ENCODE results near the gene CPS1.

The CPS1 gene

DNA sequence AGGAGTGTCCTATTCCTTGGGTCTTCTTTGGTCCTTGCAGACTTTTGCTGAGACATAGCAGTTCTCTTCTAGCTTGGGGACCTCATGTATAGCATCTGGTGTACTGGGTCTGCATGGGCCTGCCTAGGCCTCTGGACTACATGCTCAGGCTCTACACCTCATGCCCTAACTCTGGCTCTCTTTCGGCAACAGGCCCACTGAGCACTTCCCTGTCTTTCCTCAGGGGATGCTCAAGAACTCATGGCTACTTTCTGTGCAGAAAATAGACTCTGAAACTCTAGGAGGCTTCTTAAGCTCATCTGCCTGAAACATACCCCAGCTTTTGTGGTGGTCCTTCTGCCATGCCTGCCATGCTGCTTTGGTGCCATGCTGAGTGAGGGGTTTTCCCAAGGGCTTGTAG lies 21.5 kb upstream of the CPS1 start:
- Histone ChIP-seq H2AFZ (ENCODE audit: low read length) (no peak overlapping the region), H3K4me3 (ENCODE audit: low read length, poor library complexity, severe bottlenecking) (no peak overlapping the region), H3K4me1 (ENCODE audit: insufficient read depth, low read length, poor library complexity, severe bottlenecking) (no peaks in the 10 kb centered on the region), H3F3A (ENCODE audit: low read depth) (no peaks in the 10 kb centered on the region), H3K36me3 (ENCODE audit: insufficient read depth, low read length) (no peaks in the 10 kb centered on the region), H3K9me2 (replicated peaks; ENCODE audit: low read depth, low read length) (no peaks in the 10 kb centered on the region), H4K20me1 (ENCODE audit: insufficient read depth, low read length, poor library complexity, severe bottlenecking) (no peaks in the 10 kb centered on the region), H3K27me3 (ENCODE audit: insufficient read depth, low read length, poor library complexity, severe bottlenecking) (no peaks in the 10 kb centered on the region), H3K4me2 (ENCODE audit: low read depth, low read length, poor library complexity, severe bottlenecking) (no peak overlapping the region), H3K79me2 (ENCODE audit: insufficient read depth, low read length) (no peaks in the 10 kb centered on the region), H3K9ac (ENCODE audit: low read depth, low read length, poor library complexity, severe bottlenecking) (no peak overlapping the region), H3K9me3 (ENCODE audit: insufficient read depth, low read depth, low read length) (no peaks in the 10 kb centered on the region)
- TF ChIP-seq EZH2phosphoT487 (IDR thresholded peaks at IDR 0.05; ENCODE audit: borderline replicate concordance), result no peak
- TF ChIP-seq, protein P1, sequence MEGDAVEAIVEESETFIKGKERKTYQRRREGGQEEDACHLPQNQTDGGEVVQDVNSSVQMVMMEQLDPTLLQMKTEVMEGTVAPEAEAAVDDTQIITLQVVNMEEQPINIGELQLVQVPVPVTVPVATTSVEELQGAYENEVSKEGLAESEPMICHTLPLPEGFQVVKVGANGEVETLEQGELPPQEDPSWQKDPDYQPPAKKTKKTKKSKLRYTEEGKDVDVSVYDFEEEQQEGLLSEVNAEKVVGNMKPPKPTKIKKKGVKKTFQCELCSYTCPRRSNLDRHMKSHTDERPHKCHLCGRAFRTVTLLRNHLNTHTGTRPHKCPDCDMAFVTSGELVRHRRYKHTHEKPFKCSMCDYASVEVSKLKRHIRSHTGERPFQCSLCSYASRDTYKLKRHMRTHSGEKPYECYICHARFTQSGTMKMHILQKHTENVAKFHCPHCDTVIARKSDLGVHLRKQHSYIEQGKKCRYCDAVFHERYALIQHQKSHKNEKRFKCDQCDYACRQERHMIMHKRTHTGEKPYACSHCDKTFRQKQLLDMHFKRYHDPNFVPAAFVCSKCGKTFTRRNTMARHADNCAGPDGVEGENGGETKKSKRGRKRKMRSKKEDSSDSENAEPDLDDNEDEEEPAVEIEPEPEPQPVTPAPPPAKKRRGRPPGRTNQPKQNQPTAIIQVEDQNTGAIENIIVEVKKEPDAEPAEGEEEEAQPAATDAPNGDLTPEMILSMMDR (conservative IDR thresholded peaks at IDR 0.05; ENCODE audit: low read length), result no peak

DNA sequence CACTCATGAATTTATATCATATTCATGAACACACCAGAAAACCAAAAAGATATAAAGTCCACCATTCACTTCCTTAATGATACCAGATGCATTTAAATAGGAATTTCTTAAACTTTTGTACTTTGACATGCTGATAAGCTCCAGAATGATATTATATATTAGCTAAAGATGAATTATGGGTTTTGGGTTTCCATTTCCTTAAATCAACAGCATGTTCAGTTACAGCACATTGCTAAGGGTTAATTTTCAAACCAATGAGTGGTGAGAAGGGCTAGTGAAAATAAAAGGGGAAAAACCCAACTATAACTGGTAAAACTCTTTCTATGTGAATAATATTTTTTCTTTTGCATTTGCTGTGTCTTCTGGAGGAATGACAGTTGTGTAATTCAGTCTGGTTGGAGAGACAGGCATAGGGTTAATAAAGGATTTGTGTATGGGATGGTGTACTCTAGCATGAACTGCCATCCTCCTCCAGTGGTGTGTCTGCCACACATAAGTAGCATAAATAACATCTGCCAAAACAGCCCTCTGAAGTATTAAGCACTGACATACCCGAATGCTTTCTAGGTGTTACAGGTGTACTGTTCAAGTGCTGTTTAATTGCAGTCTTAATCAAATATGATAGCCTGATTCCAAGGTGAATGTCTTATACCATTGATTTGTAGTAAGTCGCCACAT lies 19.3 kb upstream of the CPS1 start:
- Histone ChIP-seq H3K9me3 (ENCODE audit: insufficient read depth, low read depth, low read length) (no peaks in the 10 kb centered on the region), H3K36me3 (ENCODE audit: insufficient read depth, low read length) (no peaks in the 10 kb centered on the region), H3F3A (ENCODE audit: low read depth) (no peaks in the 10 kb centered on the region), H3K4me3 (ENCODE audit: low read length, poor library complexity, severe bottlenecking) (no peak overlapping the region), H4K20me1 (ENCODE audit: insufficient read depth, low read length, poor library complexity, severe bottlenecking) (no peaks in the 10 kb centered on the region), H3K27me3 (ENCODE audit: insufficient read depth, low read length, poor library complexity, severe bottlenecking) (no peaks in the 10 kb centered on the region), H3K4me2 (ENCODE audit: low read depth, low read length, poor library complexity, severe bottlenecking) (no peak overlapping the region), H3K79me2 (ENCODE audit: insufficient read depth, low read length) (no peaks in the 10 kb centered on the region), H3K9me2 (replicated peaks; ENCODE audit: low read depth, low read length) (no peaks in the 10 kb centered on the region), H2AFZ (ENCODE audit: low read length) (no peak overlapping the region), H3K4me1 (ENCODE audit: insufficient read depth, low read length, poor library complexity, severe bottlenecking) (no peaks in the 10 kb centered on the region), H3K9ac (ENCODE audit: low read depth, low read length, poor library complexity, severe bottlenecking) (no peak overlapping the region)
- TF ChIP-seq, protein P1 (conservative IDR thresholded peaks at IDR 0.05; ENCODE audit: low read length), result no peak
- no peak for TF ChIP-seq EZH2phosphoT487 (IDR thresholded peaks at IDR 0.05; ENCODE audit: borderline replicate concordance)

DNA sequence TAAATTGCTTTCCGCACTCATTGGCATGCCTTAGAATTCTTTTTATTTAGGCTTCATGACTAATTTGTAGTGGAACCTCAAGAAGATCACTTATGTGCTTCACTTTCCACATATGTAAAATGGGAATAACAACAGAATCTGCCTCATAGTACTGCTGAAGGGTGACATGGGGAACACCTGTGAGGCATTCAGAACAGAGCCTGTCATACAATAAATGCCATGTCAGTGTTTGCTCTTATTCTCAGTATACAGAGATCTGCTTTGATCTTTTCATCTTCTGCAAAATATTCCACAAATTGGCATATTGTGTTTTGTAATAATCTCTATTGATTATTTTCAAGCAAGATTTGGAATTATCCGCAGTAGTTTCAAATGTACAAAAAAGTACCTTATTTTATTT lies 17.4 kb upstream of the CPS1 start:
- H3K9ac ChIP-seq (ENCODE audit: low read depth, low read length, poor library complexity, severe bottlenecking), result no peak overlapping the region
- no peaks in the 10 kb centered on the region for H3K27me3 ChIP-seq (ENCODE audit: insufficient read depth, low read length, poor library complexity, severe bottlenecking)
- TF ChIP-seq, protein P1 (conservative IDR thresholded peaks at IDR 0.05; ENCODE audit: low read length), result no peak
- TF ChIP-seq EZH2phosphoT487 (IDR thresholded peaks at IDR 0.05; ENCODE audit: borderline replicate concordance), result no peak
- H3K79me2 ChIP-seq (ENCODE audit: insufficient read depth, low read length), result no peaks in the 10 kb centered on the region
- no peaks in the 10 kb centered on the region for H4K20me1 ChIP-seq (ENCODE audit: insufficient read depth, low read length, poor library complexity, severe bottlenecking)
- H3K9me2 ChIP-seq (replicated peaks; ENCODE audit: low read depth, low read length), result no peaks in the 10 kb centered on the region
- H3K4me3 ChIP-seq (ENCODE audit: low read length, poor library complexity, severe bottlenecking), result no peak overlapping the region
- no peaks in the 10 kb centered on the region for H3K9me3 ChIP-seq (ENCODE audit: insufficient read depth, low read depth, low read length)
- no peaks in the 10 kb centered on the region for H3K36me3 ChIP-seq (ENCODE audit: insufficient read depth, low read length)
- H3F3A ChIP-seq (ENCODE audit: low read depth), result no peaks in the 10 kb centered on the region
- no peaks in the 10 kb centered on the region for H3K4me1 ChIP-seq (ENCODE audit: insufficient read depth, low read length, poor library complexity, severe bottlenecking)
- no peak overlapping the region for H2AFZ ChIP-seq (ENCODE audit: low read length)
- no peak overlapping the region for H3K4me2 ChIP-seq (ENCODE audit: low read depth, low read length, poor library complexity, severe bottlenecking)
